Measurements from ENCODE around the gene HSD17B10.

DNA sequence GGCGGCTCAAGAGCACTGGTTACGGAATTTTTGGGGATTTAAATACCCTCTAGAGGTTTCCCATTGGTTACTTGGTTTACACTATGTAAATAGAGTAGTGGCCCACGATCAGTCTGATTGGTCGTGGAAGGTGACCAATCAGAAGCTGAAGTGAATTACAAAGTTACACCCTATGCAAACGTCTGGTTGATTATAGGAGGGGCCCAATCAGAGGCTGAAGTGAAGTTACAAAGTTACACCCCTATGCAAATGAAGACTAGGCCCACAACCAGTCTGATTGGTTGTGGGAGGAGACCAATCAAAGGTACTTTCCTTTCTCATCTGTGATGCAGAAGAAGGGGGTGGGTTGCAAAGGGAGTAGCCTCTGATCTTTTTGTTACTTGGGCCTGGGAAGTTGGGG, 45.1 kb upstream of the HSD17B10 start:
- TF ChIP-seq, protein P1, sequence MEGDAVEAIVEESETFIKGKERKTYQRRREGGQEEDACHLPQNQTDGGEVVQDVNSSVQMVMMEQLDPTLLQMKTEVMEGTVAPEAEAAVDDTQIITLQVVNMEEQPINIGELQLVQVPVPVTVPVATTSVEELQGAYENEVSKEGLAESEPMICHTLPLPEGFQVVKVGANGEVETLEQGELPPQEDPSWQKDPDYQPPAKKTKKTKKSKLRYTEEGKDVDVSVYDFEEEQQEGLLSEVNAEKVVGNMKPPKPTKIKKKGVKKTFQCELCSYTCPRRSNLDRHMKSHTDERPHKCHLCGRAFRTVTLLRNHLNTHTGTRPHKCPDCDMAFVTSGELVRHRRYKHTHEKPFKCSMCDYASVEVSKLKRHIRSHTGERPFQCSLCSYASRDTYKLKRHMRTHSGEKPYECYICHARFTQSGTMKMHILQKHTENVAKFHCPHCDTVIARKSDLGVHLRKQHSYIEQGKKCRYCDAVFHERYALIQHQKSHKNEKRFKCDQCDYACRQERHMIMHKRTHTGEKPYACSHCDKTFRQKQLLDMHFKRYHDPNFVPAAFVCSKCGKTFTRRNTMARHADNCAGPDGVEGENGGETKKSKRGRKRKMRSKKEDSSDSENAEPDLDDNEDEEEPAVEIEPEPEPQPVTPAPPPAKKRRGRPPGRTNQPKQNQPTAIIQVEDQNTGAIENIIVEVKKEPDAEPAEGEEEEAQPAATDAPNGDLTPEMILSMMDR (conservative IDR thresholded peaks at IDR 0.05; ENCODE audit: low read depth, low read length) = no peak
- no peak for TF ChIP-seq EZH2 (IDR thresholded peaks at IDR 0.05; ENCODE audit: borderline replicate concordance, low read depth, low read length, poor library complexity, severe bottlenecking)

All from A673 (cell line).